ENCODE data around the gene RBM26.

The RBM26 gene

GRCh38 chr13:79392882-79393563, 13.0 kb downstream of the RBM26 start:
- Histone ChIP-seq H3K4me2 (ENCODE audit: low read depth, low read length) (no peak overlapping the region), H3K79me2 (ENCODE audit: low read length) (peaks cover 93% of the 10 kb centered on the region), H3K27me3 (replicated peaks; ENCODE audit: insufficient read depth, low read length) (no peaks in the 10 kb centered on the region), H3K4me3 (ENCODE audit: low read length) (no peak overlapping the region), H3K36me3 (replicated peaks; ENCODE audit: insufficient read depth, low read length) (peaks cover 22% of the 10 kb centered on the region; the same call in 1 of the 2 replicates), H3K9me3 (replicated peaks; ENCODE audit: insufficient read depth, low read length) (no peaks in the 10 kb centered on the region), H3K9me2 (replicated peaks; ENCODE audit: insufficient read depth, low read length) (no peaks in the 10 kb centered on the region), H4K20me1 (ENCODE audit: insufficient read depth, low read length) (peaks cover 56% of the 10 kb centered on the region), H3F3A (ENCODE audit: insufficient read depth, low read length) (peaks cover 22% of the 10 kb centered on the region), H2AFZ (ENCODE audit: low read length) (no peak overlapping the region), H3K4me1 (ENCODE audit: low read length) (peaks cover 16% of the 10 kb centered on the region; the same call in 1 of the 2 replicates), H3K9ac (ENCODE audit: low read length) (no peak overlapping the region), H3K27ac (ENCODE audit: low read length) (no peak overlapping the region)
- no peak for TF ChIP-seq EZH2 (optimal IDR thresholded peaks at IDR 0.05; ENCODE audit: low read depth, low read length)
- no peak for TF ChIP-seq CTCF (IDR thresholded peaks at IDR 0.05; ENCODE audit: low read length)
- TF ChIP-seq EZH2phosphoT487 (IDR thresholded peaks at IDR 0.05; ENCODE audit: low read length), result no peak
- no peak for DNase-seq

GRCh38 chr13:79389026-79389425, 17.0 kb downstream of the RBM26 start:
- no peaks in the 10 kb centered on the region for H3K9me3 ChIP-seq (replicated peaks; ENCODE audit: insufficient read depth, low read length)
- peaks cover 32% of the 10 kb centered on the region for H3F3A ChIP-seq (ENCODE audit: insufficient read depth, low read length)
- TF ChIP-seq EZH2phosphoT487 (IDR thresholded peaks at IDR 0.05; ENCODE audit: low read length) (no peak), CTCF (IDR thresholded peaks at IDR 0.05; ENCODE audit: low read length) (no peak), EZH2 (optimal IDR thresholded peaks at IDR 0.05; ENCODE audit: low read depth, low read length) (no peak)
- no peak overlapping the region for H3K4me2 ChIP-seq (ENCODE audit: low read depth, low read length)
- DNase-seq, result no peak
- H3K27ac ChIP-seq (ENCODE audit: low read length), result no peak overlapping the region
- H4K20me1 ChIP-seq (ENCODE audit: insufficient read depth, low read length), result peaks cover 59% of the 10 kb centered on the region
- H3K79me2 ChIP-seq (ENCODE audit: low read length), result peaks cover 83% of the 10 kb centered on the region
- no peaks in the 10 kb centered on the region for H3K27me3 ChIP-seq (replicated peaks; ENCODE audit: insufficient read depth, low read length)
- H3K9me2 ChIP-seq (replicated peaks; ENCODE audit: insufficient read depth, low read length), result no peaks in the 10 kb centered on the region
- H2AFZ ChIP-seq (ENCODE audit: low read length), result no peak overlapping the region
- H3K36me3 ChIP-seq (replicated peaks; ENCODE audit: insufficient read depth, low read length), result no peaks in the 10 kb centered on the region; the same call in 1 of the 2 replicates
- H3K9ac ChIP-seq (ENCODE audit: low read length), result no peak overlapping the region
- H3K4me1 ChIP-seq (ENCODE audit: low read length), result peaks cover 45% of the 10 kb centered on the region
- H3K4me3 ChIP-seq (ENCODE audit: low read length), result no peak overlapping the region

- H3K36me3 ChIP-seq (replicated peaks; ENCODE audit: insufficient read depth, low read length), result no peaks in the 10 kb centered on the region; the same call in 1 of the 2 replicates
- peaks cover 49% of the 10 kb centered on the region for H3K4me1 ChIP-seq (ENCODE audit: low read length)
- H3F3A ChIP-seq (ENCODE audit: insufficient read depth, low read length), result peaks cover 32% of the 10 kb centered on the region
- H3K9me2 ChIP-seq (replicated peaks; ENCODE audit: insufficient read depth, low read length), result no peaks in the 10 kb centered on the region
- H3K9me3 ChIP-seq (replicated peaks; ENCODE audit: insufficient read depth, low read length), result no peaks in the 10 kb centered on the region
- no peak overlapping the region for H3K4me2 ChIP-seq (ENCODE audit: low read depth, low read length)
- TF ChIP-seq EZH2phosphoT487 (IDR thresholded peaks at IDR 0.05; ENCODE audit: low read length) (no peak), EZH2 (optimal IDR thresholded peaks at IDR 0.05; ENCODE audit: low read depth, low read length) (no peak), CTCF (IDR thresholded peaks at IDR 0.05; ENCODE audit: low read length) (no peak)
- no peak overlapping the region for H3K4me3 ChIP-seq (ENCODE audit: low read length)
- peaks cover 83% of the 10 kb centered on the region for H3K79me2 ChIP-seq (ENCODE audit: low read length)
- DNase-seq, result no peak
- no peak overlapping the region for H3K27ac ChIP-seq (ENCODE audit: low read length)
- H4K20me1 ChIP-seq (ENCODE audit: insufficient read depth, low read length), result peaks cover 55% of the 10 kb centered on the region
- H3K27me3 ChIP-seq (replicated peaks; ENCODE audit: insufficient read depth, low read length), result no peaks in the 10 kb centered on the region
- H2AFZ ChIP-seq (ENCODE audit: low read length), result no peak overlapping the region
- H3K9ac ChIP-seq (ENCODE audit: low read length), result no peak overlapping the region
Measured at GRCh38 chr13:79387853-79388252, 18.2 kb downstream of the RBM26 start.
